ENCODE data around the gene PAOX.

DNA sequence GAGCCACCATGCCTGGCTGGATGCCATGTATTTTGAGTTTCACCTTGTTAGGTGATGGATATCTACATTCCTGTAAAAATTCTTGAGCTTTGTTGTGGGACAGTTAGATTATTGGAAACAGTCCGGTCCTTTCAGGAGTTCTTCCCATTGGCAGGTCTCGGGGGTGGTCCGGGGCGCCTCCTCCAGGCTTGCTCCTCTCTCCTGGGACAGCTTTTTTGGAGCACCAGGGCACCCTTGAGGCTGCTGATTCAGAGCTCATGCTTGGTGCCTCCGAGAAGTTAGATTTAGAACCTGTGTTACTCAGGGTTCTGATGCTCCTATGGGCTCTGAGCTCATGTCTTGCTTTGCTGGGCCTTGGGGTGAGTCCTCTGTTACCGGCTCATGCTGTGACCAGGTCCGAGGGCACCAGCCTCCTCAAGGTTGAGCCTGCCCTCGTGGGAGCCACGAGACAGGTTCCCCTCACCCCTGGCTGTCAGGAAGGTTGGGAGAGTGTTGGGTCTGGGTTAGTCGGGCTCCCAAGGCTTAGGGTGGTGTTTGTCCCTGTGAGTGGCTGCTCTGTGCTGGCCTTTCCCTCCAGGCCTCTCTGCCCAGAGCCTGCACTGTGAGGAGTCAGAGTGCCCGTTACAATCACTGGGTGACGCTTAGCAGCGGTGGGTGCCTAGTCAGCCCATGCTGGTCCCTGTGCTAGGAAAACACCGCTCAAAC is 39.4 kb downstream of the PAOX start:
- TF ChIP-seq, protein P1, sequence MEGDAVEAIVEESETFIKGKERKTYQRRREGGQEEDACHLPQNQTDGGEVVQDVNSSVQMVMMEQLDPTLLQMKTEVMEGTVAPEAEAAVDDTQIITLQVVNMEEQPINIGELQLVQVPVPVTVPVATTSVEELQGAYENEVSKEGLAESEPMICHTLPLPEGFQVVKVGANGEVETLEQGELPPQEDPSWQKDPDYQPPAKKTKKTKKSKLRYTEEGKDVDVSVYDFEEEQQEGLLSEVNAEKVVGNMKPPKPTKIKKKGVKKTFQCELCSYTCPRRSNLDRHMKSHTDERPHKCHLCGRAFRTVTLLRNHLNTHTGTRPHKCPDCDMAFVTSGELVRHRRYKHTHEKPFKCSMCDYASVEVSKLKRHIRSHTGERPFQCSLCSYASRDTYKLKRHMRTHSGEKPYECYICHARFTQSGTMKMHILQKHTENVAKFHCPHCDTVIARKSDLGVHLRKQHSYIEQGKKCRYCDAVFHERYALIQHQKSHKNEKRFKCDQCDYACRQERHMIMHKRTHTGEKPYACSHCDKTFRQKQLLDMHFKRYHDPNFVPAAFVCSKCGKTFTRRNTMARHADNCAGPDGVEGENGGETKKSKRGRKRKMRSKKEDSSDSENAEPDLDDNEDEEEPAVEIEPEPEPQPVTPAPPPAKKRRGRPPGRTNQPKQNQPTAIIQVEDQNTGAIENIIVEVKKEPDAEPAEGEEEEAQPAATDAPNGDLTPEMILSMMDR (IDR thresholded peaks at IDR 0.05; ENCODE audit: low read length): no peak
- TF ChIP-seq EZH2 (IDR thresholded peaks at IDR 0.05; ENCODE audit: borderline replicate concordance, low read length): no peak
